GM19452 (cell line): ENCODE measurements around the gene NAA30.

Source experiments
- ATAC-seq: cut with Tn5 transposase; IDR thresholded peaks from one replicate; pipeline ENCODE4 v1.9.1; 2021; ENCODE audit not compliant: unreplicated experiment

The NAA30 gene

DNA sequence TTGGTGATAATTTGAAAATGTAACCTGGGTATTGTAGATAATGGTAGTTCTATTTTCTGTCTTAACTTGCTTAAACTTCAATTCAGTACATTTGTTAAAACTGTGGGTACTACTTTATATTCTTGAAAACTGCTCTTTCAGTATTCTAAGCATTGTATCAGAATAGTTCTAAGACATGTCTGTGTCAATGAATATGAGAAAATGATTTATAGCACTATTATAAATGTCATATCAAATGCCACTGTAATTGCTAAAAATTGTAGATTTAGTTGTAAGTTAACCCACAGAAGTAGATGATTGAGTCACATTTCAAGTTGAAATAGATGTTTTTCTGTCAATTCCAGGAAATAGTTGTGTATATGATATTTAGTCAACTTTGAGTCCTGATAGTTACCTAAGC is 2.4 kb downstream of the NAA30 start:
- ATAC-seq, result no peak

DNA sequence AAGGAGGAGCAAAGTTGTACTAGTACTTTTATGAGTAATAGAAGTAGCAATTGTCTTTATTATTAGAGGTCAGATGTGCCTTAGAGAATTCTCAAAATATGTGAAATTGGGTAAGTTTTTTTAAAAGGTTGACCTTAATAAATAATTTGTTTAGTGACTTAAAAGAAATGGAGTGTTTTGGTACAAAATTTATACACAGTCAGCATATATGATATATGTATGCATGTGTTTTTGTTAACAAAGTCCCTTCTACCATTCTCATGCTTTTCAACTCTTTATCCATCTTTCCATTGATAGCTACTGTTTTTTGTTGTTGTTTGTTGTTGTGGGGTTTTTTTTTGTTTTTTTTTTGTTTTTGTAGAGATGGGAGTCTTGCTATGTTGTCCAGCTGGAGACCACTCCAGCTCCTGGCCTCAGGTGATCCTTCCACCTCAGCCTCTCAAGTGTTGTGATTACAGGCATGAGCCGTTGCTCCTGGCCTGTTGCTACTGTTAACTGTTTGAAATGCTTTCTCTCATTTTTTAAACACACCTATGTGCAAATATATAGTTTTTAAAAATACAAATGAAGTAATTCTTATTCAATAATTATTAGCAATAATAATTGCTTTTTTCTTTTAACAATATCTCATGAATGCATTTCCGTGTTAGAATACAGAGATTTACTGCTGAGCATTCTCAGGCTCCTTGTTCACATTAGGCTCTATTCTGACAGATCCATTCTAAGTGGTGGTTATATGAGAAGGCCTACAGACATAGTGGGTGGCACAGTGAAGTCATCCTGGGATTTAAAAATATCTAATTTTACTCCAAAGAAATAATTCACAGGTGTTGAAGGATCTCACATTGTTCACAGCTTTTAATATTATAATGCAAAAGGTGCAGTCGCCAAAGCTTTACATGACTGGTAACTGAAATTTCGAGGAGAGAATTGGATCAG is 10.4 kb downstream of the NAA30 start:
- ATAC-seq, result no peak

DNA sequence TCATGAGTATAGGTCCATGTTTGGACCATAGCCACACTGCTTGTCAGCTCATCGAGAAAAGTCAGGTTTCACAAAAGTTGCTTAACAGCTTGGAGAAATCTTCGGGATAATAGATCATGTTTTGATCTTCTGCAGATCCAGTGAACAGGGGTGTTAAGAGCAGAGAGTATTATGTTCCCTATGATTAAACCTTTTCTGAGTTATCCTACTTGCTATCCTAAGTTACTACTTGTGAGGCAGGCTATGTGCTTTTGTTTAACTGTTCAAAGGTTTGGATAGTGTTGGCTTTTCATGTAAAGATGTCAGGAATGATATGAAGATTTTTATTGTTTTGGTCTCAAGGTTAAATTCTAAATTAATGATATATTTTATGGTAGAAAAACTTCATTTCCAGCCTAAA is 11.1 kb downstream of the NAA30 start:
- ATAC-seq, result no peak

DNA sequence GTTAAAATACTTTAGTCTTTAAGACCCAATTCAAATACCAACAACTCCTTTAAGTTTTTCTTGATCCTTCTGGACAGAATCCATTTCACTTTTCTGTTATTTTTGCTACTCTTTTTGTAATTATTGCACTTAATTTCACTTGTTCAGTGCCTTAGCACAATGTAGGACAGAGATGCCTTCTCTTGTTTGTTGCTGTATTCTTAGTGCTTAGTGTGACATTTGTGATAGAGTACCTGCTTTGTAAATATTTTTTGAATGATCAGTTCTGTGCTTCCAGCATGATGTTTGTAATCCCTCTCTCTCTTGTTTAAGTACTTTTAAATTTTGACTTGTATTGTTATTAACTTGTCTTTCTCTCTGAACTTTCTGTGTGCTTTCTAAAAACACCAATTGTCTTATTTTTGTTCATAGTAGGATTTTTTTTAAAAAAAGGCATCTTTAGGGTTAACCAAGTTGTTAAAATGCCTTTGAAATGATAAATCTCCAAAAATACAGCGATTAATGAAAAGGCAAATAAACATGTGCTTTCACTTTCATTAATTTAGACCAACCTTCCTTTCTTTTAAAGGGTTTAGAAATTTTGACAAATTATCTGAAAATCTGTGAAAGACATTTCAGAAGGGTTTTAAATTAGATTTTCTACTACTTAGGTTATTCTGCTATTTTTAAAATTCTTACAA is 11.9 kb downstream of the NAA30 start:
- no peak for ATAC-seq

DNA sequence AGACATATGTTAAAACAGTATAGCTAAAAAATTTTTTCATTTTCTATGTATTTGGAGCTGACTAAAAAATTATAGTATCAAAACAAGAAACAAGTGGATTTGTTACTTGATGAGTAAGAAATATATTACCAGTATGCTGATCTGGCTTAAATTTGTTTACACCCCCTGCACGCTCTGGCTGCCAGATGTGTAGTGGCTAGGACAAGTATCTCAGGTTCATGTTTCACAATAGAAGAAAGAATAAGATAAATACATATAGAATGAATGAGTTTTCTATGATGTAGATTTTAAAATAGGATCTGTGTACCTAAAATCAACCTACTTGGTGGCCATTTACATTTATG is 13.1 kb downstream of the NAA30 start:
- no peak for ATAC-seq

DNA sequence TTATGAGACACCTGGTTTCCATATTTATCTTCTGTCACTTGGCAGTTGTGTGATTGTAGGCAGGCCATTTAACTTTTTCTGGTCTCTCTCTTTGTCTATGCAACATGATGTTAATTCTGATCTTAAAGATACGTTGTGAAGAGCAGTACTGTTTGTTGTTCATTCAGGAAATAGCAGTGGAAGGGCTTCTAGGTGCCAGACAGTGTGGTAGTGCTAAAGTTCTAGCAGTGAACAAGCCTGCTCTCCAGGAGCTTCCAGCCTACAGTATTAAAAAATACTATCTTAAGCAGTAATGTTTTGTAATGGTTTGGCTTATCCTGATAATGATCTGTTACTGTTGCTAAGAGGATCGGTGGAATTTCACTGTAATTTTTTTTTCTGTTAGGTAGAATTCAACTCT is 15.2 kb downstream of the NAA30 start:
- ATAC-seq, result no peak

DNA sequence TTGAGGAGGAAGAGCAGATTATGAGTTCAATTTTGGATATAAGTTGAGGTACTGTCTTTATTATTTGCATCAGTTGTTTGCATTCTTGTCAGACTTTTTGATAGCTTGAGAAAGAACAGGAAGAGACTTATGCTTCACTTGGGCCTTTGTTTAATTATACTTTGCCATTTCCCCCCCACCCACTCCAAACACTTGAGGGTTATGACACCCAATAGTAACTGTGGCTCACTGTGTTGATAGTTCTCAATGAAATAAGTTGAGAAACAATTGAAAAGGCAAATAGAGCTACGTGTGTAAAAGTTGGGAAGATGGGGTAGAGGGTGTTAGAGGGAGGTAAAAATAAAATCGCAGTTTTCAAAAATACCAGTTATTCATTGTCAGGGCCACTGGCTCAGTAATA is 17.7 kb downstream of the NAA30 start:
- ATAC-seq, result no peak

DNA sequence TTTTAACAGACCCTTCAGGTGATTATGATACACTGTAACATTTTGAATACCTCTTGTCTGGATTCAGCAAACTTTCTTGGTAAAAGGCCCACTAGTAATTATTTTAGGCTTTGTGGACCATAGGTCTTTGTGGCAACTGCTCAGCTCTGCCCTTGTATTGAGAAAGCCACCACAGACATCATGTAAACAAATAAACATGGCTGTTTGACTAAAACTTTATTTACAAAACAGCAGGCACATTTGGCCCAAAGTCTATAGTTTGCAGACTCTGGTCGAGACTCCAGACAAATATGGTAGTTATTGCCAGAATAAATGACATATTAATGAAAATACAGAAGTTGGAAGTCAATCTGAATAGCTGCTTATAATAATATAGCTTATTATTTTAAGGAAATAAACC is 18.2 kb downstream of the NAA30 start:
- no peak for ATAC-seq

DNA sequence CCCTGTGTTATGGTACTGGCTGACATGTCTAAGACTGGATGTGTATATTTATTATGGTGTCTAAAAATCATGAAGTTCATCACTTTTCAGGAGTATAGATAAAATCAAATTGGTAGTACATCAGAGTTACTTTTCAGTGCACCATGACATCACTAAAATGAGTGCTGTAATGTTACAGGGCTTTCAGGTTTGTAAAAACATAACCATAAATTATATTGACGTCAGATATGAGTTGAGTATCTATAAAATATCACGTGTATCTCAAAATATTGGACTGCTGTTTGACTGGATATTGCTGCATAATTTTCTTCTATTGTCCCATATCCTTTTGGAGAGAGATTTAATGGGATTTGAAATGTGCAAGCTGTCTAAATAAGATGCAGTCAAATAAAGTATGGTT is 22.0 kb downstream of the NAA30 start:
- ATAC-seq, result no peak

DNA sequence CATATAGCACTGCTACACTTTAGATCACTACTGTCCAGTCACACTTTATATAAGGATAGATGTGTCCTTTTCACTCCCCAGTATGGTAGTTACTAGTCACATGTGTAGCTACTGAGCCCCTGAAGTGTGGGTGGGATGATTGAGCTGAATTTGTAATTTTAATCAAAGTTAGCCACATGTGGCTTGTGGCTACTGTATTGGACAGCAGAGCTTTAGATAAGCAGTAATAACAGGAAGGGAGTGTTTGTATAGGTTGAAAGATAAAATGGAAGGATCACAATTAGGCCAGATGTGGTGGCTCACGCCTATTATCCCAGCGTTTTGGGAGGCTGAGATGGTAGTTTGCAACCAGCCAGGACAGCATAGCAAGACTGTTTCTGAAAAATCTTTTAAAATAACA is 23.5 kb downstream of the NAA30 start:
- ATAC-seq, result no peak

DNA sequence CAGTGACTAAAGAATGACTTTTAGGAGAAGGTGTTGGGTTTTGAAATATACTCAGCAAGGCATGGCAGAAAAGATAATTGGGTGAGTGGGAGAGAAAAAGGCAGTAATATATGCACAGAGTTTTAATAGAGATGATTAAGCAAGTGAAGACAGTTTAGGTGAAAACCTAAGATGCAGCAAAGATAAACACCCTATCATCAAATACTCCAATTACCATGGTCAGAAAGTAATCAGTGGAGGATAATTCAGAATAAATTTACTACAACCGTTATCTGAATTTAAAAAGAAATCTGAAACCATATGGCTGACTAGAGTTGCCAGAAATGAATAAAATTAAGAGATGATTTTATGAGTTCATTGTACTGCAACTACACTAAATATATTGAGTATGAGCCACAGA is 26.8 kb downstream of the NAA30 start:
- ATAC-seq, result no peak

DNA sequence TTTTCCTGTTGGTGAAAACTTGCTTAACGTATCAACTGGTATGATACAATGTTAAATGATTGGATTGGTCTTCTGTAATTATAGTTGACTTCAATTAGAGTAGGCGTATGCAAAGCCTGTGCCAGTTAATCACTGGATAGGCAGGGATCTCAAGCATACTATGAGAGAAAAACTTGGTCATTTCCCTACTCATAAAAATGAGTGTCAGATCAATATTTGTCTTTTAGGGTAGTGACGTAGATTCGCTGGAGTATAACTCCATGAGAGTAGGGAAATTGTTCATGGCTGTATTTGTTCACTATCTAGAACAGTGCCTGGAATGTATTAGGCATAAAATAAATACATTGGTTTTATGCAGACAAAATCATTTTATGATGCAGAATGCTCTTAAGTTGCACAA is 28.6 kb downstream of the NAA30 start:
- no peak for ATAC-seq

DNA sequence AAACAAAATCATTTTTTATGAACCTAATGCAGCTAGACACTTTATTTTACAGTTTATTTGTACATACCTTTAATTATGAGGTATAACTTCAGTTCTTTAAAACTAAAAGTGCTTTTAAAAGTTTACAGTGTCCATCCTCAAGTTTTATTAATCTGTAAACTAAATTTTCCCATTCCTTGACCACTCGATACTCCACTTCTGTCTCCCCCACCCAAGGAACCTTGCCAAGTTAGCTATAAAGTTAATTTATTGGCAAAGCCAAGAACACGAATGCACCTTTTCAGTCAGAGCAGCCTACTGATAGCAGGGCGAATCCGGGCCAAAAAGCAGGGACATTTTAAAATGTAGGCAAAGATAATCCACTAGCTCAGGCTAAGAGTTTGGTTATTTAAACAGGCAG is 29.6 kb downstream of the NAA30 start:
- no peak for ATAC-seq

DNA sequence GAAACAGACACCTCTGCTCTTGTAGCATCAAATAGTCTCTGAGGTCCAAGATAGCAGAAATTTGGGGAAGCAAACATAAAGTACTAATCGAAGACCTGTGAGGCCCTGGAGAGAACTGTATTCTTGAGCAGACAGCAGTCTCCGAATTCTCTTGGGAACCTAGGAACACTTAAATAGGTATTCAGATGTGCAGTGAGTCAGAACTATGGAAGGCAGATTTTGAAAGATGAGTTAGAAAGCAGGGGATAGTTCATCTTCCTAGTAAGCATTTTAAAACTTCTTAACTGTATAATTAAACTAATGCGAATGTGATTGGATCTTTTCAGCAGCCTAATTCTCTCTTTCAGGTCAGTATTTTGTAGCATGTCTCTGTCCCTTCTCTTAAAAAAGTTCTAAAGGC is 30.6 kb downstream of the NAA30 start:
- ATAC-seq, result no peak

DNA sequence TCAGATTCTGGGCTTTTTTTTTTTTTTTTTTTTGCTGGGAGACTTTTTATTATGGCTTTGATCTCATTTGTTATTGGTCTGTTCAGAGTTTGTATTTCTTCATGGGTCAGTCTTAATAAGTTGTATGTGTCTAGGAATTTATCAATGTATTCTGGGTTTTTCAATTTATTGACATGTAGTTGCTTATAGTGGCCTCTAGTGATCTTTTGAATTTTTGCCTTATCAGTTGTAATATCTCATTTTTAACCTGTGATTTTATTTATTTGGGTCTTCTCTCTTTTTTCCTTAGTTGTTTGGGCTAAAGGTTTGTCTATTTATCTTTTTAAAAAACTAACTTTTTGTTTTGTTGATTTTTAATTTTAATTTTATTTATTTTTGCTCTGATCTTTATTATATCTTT is 45.5 kb downstream of the NAA30 start:
- no peak for ATAC-seq

DNA sequence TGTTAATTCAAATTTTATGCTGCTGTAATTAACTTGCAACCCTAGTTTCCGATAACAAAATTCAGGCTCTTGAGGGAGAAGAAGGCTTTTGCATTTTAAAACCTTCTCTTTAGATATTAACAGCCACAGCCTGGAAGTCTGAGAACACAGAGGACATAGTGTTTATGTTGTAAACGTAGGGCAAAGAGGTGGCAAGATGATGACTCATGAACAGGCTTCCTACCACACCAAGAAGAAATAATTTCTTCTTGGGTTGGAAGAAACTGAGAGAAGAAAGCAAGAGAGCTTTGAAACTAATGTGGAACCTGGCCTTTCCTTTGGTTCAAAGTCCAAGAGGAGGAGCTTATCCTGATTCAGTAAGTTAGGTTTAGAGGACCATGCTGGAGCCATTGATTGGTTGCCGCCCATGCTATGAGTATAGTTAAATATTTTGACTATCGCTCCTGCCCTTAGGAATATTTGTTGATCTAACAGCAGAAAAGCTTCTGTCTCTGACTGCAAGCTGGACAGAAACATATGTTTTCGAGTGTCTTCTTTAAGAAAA is 71.5 kb downstream of the NAA30 start:
- ATAC-seq, result no peak

DNA sequence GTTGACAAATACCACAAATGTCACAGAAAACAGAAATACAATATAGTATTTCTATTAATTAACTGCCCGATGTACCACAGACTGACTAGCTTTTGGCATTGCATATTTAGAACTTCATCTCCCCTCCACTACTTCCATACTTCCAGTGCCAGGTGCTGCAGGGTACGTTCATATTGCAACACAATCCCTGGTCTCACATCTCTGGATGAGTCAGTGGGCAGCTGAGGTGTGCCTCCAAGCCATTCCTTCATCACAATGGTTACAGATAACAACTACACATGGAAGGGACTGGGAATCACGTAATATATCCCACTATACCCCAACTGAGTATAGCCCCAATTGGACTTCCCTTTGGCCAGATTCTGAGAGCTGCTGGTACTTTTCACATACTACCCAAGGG is 72.2 kb downstream of the NAA30 start:
- no peak for ATAC-seq

DNA sequence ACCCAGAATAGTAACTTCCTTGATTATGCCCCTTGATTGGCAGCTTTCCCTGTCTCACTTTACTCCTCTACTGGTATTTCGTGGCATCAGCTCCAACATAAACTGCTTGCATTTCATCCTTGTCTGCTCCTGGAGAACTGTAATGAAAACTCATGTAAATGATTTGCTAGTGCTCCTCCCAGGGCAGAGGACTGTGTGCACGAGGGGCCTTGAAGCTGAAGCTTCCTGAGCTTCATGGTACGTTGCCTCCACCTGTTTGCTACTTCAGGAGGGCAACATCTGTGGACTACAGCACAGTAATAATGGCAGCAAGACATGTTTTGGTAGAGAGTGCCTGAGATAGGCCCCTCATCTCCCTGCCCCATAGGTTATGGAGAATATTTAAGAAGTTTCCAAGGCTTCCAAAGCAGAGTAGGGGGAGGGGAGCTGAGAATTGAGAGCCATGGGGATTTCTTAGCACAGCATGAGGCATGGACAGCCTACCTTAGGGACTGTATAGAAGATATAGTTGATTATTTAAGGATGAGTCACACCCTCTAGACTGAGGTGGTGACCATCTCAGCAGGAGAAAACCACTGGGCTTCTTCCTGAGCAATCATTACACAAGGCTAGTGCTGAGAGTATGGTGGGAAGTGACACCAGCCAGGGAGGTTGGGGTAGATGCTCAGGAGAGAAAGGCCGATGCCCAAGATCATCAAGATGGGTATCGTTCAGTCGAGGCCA is 73.8 kb downstream of the NAA30 start:
- ATAC-seq, result peak; percentile 88
